Measurements from ENCODE around the gene WDSUB1.

WDSUB1 gene

GRCh38 chr2:159225025-159226016 is 61.2 kb downstream of the WDSUB1 start:
- no peak for DNase-seq (ENCODE audit: low read depth, low spot score)

- DNase-seq (ENCODE audit: low read depth, low spot score): no peak
Measured at GRCh38 chr2:159224061-159224813, 62.3 kb downstream of the WDSUB1 start.

DNA sequence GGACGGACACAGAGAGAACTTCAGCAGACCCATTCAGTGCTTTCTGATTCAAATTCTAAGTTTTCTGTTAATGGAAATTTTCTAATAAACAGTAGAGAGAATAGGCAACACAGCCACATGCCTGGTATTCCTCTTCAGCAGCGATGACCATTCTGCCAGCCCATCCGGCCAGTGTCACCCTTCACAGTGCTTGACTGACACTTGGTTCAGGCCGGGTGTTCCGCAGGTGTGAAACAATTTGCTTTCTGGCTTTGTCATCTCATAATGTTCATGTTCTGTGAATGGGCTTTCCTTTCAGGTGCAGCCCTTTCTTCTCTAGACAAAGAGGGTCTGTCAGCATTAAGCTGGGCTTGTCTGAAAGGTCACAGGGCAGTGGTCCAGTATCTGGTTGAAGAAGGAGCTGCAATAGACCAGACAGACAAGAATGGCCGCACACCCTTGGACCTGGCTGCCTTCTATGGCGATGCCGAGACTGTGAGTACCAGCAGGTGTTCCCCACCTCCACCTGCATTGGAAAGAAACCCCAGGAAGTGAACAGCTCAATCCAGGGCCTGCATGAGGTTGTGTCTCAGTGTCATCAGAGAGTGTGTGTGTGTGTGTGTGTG is 67.0 kb downstream of the WDSUB1 start:
- DNase-seq (ENCODE audit: low read depth, low spot score): no peak

- no peak for DNase-seq (ENCODE audit: low read depth, low spot score)
Measured at GRCh38 chr2:159218389-159218788, 68.1 kb downstream of the WDSUB1 start.

DNA sequence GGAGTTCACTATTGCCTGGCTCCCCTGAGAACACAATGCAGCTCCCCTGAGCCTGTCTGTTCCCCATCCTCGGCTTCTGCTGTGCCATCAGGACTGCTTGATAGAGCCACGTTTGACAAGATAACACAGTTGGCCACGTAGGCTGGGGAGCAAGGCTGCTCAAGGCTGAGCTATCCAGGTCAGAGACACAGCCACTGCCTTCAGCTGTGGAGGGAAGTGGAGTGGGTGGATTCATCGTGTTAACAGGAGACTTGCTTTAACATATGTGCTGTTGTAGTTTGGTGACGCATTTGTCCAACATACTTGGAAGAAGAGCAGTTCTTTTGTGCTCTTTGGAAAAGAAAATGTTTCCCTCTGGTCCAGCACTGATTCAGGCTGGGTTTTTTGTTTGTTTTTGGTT is 68.8 kb downstream of the WDSUB1 start:
- DNase-seq (ENCODE audit: low read depth, low spot score): no peak

DNA sequence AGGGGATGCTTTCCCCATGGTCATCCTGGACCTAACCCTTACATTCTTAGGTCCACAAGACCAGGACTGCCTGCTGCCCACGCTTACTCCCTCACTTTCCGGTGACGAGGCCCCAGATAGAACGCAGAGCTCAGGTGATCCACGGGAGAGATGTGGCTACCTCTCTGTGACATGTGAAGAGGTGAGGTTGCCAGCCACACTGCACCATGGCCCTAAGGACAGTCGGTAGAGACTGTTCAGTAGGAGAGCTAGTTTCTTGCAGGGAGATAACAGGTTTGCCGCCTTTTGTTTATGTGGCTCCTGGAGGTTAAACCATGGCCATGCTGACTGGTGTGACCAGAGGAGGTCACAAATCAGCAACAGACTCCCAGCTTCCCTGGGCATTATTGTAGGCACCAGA is 71.4 kb downstream of the WDSUB1 start:
- no peak for DNase-seq (ENCODE audit: low read depth, low spot score)

DNA sequence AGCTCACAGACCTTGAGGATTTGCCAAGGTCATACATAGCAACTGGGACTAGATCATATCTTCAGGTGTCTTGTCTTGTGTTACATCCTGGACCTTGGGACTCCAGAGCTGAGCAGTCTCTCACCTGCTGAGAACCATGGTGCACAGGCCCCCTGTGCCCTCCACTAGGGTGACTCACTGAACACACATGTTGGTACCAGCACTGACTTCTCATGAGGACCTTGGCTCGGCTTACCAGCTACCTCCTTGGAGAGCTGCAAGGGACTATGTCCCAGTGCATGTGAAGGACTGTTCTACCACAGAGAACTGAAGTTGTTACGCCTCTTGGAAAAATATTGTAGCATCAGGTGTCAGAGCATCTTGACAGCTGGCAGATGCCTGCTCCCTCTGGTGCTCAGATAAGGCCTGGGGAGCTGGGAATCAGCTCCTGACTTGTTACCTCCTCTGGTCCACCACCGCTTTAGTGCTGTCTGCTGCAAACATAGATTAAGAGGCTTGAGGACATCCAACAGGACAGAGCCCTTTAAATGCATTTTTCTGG is 72.1 kb downstream of the WDSUB1 start:
- no peak for DNase-seq (ENCODE audit: low read depth, low spot score)

- no peak for DNase-seq (ENCODE audit: low read depth, low spot score)
Measured at GRCh38 chr2:159213296-159213695, 73.2 kb downstream of the WDSUB1 start.

- no peak for DNase-seq (ENCODE audit: low read depth, low spot score)
Measured at GRCh38 chr2:159211447-159212396, 74.8 kb downstream of the WDSUB1 start.

DNA sequence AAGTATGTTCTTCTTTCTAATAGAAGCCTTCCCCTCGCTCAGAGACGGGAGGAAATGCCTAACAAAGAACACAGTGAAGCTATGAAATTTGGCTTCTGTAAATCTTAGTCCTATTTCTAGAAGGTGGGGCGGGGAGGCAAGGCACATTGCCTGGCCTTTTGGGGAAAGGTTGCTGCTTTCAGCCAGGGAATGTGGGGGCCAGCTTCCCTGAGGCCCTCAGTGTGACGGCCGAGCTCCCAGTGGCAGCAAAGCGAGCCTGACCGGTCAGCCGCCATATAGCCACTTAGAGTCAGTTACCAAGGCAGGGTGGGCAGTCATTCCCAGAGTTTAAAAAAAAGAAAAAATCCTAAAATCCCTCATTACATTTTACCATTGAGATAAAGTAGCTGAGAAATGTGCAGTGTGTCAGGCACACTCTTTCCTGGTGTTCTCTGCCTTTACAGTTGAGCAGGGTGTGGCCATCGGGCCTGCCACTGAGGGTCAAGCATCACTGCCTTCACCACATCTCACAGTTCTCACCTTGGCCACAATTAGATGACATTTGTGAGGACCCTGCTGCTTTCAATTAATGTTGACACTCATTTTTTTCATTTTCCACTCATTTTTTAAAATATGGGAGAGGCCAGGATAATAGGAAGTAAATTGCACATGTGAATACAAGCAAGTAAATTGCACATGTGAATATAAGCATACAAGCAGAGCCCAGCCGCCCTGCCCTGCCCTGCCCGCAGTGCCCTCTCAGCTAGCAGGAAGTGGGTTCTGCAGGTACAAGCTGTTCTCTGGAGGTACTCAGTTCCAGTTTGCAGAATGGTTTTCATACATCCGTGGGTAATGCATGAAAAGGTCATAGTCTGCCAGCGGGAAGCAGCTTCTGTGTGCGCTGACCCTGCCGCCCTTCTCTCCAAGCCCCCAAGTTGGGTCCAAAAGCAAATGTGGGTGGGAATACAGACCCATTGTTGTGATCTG is 76.9 kb downstream of the WDSUB1 start:
- DNase-seq (ENCODE audit: low read depth, low spot score): no peak

GRCh38 chr2:159208438-159208837 is 78.1 kb downstream of the WDSUB1 start:
- no peak for DNase-seq (ENCODE audit: low read depth, low spot score)

GRCh38 chr2:159206736-159207380 is 79.6 kb downstream of the WDSUB1 start:
- DNase-seq (ENCODE audit: low read depth, low spot score): no peak

DNA sequence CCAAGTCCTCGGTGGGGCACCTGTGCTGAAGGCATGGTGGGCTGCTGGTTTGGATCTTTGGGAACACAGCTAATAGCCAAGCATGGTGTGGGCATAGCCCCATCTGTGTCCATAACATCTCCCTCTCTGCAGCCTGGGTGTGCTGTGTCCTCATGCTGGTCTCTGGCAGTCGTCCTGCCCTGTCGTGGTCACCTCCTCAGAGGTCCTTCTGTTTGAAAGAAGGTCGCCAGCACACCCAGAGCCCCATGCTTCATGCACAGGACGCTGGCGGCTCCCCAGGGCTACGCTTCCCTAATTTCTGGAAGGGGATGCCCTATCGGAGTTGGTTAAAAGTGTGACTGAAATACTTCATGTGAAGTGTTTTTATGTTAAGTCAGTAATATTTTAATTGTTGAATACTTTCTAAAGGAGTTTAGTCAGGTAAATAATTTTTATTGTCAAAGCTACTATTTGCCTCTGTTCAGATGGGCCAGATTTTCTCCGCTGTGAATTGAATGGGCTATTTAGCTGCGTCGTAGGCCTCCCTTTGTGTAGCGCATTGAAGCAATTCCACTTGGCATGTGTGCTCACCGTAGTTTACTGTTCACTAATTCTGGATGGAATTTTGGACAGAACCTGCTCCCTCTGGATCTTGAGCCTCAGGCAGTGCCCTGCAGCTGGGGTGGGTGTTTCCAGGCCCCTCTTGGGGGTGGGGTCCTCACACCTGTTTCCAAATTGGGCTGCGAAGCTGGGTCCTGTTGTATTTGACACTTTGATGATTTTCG is 81.9 kb downstream of the WDSUB1 start:
- no peak for DNase-seq (ENCODE audit: low read depth, low spot score)

DNA sequence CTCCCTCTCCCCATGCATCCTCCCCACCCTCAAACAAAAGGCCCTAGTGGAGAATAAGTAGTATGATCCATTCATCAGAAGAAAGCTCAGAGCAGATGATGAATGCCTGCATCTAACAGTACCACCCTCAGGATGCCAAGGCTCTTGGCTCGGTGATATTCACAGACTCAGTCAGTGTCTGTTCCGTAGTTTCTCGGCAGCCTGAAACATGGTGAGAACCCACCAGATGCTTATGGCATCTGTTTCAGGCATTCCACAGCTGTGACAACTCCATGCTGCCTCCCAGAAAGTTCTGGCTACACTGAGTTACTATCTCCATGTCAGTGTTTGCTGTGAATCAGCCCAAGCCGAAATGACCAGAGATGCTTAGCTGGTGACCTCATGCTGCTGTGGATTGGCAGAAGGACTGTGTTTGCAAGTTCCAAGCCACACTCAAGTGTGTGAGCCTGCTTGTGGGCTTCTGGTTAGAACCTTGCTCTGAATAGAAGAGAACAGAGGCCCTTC is 83.9 kb downstream of the WDSUB1 start:
- peak; percentile 72 for DNase-seq (ENCODE audit: low read depth, low spot score)

DNA sequence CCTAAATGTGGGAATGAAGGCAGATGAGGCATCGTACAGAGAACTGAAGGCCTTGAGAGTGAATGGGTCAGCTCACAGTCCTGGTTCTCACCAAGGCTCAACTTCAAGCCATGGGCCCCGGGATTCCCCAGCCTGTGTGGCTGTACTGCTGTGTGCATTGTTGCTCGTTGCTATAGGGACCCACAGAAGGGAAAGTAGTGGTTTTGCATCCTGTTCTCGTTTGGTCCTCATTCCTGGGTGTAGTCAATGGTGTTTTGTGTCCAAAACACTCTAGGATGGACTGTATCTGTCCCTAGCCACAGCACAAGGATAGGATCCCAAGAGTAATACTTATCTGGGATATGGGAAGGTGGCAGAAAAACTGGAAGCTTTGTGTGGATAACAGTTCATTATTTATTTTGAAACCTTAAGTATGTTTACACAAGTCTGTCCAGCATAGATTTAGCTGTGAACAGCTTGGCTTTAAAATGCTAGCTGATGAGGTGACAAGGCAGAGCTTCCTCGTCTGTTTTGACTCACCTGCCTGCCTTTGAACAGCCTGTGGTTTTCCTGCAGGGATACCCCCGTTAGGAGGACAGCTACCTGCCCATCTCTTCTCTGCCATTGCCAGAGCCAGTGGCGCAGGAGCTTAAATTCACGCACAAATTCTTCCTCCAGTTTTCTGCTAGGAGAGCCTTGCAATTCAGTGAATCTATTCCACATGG is 85.0 kb downstream of the WDSUB1 start:
- no peak for DNase-seq (ENCODE audit: low read depth, low spot score)

- DNase-seq (ENCODE audit: low read depth, low spot score): no peak
Measured at GRCh38 chr2:159200498-159200897, 86.0 kb downstream of the WDSUB1 start.

DNA sequence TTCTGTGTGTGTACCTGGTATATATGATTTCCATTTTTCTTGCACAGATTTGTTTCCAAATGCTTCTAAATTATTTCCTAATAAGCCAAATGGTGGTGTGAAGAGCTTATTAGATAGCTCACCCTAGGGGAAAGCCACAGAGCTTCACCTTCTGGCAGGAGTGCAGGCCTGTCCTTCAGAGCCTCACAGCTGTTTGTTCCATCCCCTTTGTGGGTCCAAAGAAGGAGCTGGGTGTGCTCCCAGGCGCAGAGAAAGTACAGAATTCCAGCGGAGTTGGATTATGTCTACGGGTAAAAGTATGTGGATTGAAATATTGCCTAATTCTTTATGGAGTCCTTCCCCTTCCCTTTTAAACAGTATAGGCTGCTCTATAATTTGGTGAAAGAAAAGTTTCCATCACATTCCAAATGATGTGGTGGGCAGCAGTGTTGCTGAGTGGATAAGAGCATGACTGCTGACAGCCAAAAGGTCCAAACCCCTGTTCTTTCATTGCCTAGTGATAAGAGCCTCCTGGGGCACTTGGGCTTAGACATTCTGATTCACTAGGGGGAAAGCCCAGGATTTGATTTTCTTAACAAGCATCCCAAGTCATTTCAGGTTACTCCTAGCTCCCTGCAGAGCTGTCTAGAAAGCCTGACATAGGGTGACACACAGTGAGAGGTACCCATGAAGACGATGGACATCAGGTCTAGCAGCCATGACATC is 86.6 kb downstream of the WDSUB1 start:
- no peak for DNase-seq (ENCODE audit: low read depth, low spot score)
